Sigmoid colon (tissue), 7 donors: ENCODE measurements around the gene ATXN1. TPM values are rescaled to one million over a fixed set of nuclear protein-coding genes. Genes with fewer than 3 reads are reported as not detected.

Experiments used
- DNase-seq: peaks from one replicate; pipeline ENCODE4 v3.0.0-alpha.2; 2019
- H3K27ac ChIP-seq, 4 donors: fragments of 200-600 bp; sonication (generic); one replicate each; pipeline ENCODE4 v1.5.1; 2016 to 2019; ENCODE audit warnings: mild to moderate bottlenecking in 1 of 4
- H3K27me3 ChIP-seq, 3 donors: fragments of 200-600 bp; sonication (generic); one replicate each; pipeline ENCODE4 v1.5.1; 2019; ENCODE audit warnings: mild to moderate bottlenecking in 1 of 3
- H3K36me3 ChIP-seq, 4 donors: fragments of 200-600 bp; sonication (generic); one replicate each; pipeline ENCODE4 v1.5.1; 2016 to 2019
- H3K4me1 ChIP-seq, 4 donors: fragments of 200-600 bp; sonication (generic); one replicate each; pipeline ENCODE4 v1.5.1; 2017 to 2019
- H3K4me3 ChIP-seq, 4 donors: fragments of 200-600 bp; sonication (generic); one replicate each; pipeline ENCODE4 v1.5.1; 2017 to 2019; ENCODE audit warnings: mild to moderate bottlenecking in 2 of 4, moderate library complexity in 1 of 4
- H3K9me3 ChIP-seq, 4 donors: fragments of 200-600 bp in 3 of 4; sonication (generic) in 3 of 4; one replicate each; pipeline versions ENCODE4 v1.5.1 to v1.6.1; 2013 to 2019
- CTCF ChIP-seq, 4 experiments: fragments of 450-650 bp in 3 of 4; fragments of 200-600 bp in 1 of 4; IDR thresholded peaks; one replicate each; pipeline ENCODE4 v1.5.1; 2016 to 2019; ENCODE audit warnings: antibody characterized with exemption in 4 of 4, mild to moderate bottlenecking in 3 of 4, moderate library complexity in 2 of 4
- EP300 ChIP-seq, 4 donors: sonication (generic); formaldehyde crosslinking; IDR thresholded peaks; one replicate each; pipeline ENCODE4 v1.6.1; 2017; ENCODE audit warnings: antibody characterized with exemption in 4 of 4
- POLR2A ChIP-seq, 2 donors: fragments of 450-650 bp; IDR thresholded peaks; one replicate each; pipeline ENCODE4 v1.6.1; 2016; ENCODE audit warnings: antibody characterized with exemption in 2 of 2, mild to moderate bottlenecking in 2 of 2, moderate library complexity in 2 of 2
- POLR2AphosphoS5 ChIP-seq, 4 donors: sonication (generic); formaldehyde crosslinking; IDR thresholded peaks; one replicate each; pipeline ENCODE4 v1.6.1; 2017; ENCODE audit warnings: antibody characterized with exemption in 4 of 4
- WGBS, 2 donors: extraction: QIAGEN DNeasy Blood & Tissue Kit; methylation state at CpG; one replicate each; pipeline ENCODE4 v1.1.7; 2013; 5-methylcytosine and 5-hydroxymethylcytosine counted together
- intact Hi-C: fragments of 100-400 bp; cut with DNase I; formaldehyde crosslinking; loops from one replicate; pipeline ENCODE4 v1.15.1; 2023
- polyA plus RNA-seq, 3 donors: library from polyadenylated mRNA; stranded (reverse); fragments of 200-250 nt; gene quantifications; one replicate each; pipeline ENCODE4 v1.2.3, GENCODE V29; 2013
- total RNA-seq, 4 donors: library from RNA; depleted of rRNA; stranded (reverse); fragments of >200 nt; gene quantifications; one replicate each; pipeline ENCODE4 v1.1.0, GENCODE V29; 2016
- donor health status: healthy with polysubstance abuse.
- donor health status: Bipolar disorder and iron deficiency.
- donor health status: healthy.

ATXN1 gene
- total and polyA plus RNA-seq, 7 donors = 4.8 to 95.3 (median 37.7) TPM

DNA sequence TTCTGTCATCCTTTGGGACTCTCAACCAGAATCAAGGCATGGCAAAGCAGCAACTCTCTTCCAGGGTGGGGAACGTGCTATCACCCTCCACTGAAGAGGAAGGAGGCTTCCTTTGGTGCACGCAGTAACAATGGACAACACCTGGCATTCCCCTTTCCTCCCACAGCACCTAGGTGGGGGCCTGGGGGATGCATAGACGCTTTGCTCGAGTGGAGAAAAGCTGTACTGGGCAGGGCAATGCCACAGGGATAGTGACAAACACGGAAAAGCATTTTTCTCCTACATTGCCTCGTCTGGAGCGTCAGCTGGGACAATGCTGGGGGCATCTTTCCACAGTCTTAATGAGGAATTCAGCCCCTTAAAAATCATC lies 439.9 kb downstream of the ATXN1 start:
- Histone ChIP-seq H3K4me3 (no peak overlapping the region), H3K36me3 (peaks cover 0 to 14% (median 5%) of the 10 kb centered on the region in 4 donors), H3K9me3 (no peaks in the 10 kb centered on the region), H3K4me1 (peaks cover 0 to 65% (median 58%) of the 10 kb centered on the region in 4 donors), H3K27ac (peak overlapping the region; percentile 68 to 91 (median 84)), H3K27me3 (no peaks in the 10 kb centered on the region)
- no peak for TF ChIP-seq POLR2A (IDR thresholded peaks at IDR 0.05)
- no peak for TF ChIP-seq CTCF (IDR thresholded peaks at IDR 0.05)
- TF ChIP-seq POLR2AphosphoS5 (IDR thresholded peaks at IDR 0.05) = no peak
- no peak for TF ChIP-seq EP300 (IDR thresholded peaks at IDR 0.05)
- 88 to 94% methylated on average over 7 of the region's 7 CpGs for WGBS, 2 donors
- no peak for DNase-seq
- intact Hi-C loops = no loop called here

GRCh38 chr6:16320533-16321340 lies 440.5 kb downstream of the ATXN1 start:
- DNase-seq = no peak
- H3K27me3 ChIP-seq = no peaks in the 10 kb centered on the region
- WGBS, 2 donors = 86 to 88% methylated on average over 21 of the region's 21 CpGs
- H3K27ac ChIP-seq = peak overlapping the region; percentile 68 to 91 (median 84)
- H3K9me3 ChIP-seq = no peaks in the 10 kb centered on the region
- peak overlapping the region in 2 of 4 donors; percentile 17 to 19 for H3K4me3 ChIP-seq
- peaks cover 0 to 8% (median 0%) of the 10 kb centered on the region in 4 donors for H3K36me3 ChIP-seq
- no peak for TF ChIP-seq EP300 (IDR thresholded peaks at IDR 0.05)
- TF ChIP-seq POLR2AphosphoS5 (IDR thresholded peaks at IDR 0.05) = peak in 2 of 4 donors; percentile 13 to 54
- TF ChIP-seq POLR2A (IDR thresholded peaks at IDR 0.05) = no peak
- no peak for TF ChIP-seq CTCF (IDR thresholded peaks at IDR 0.05)
- peaks cover 0 to 65% (median 58%) of the 10 kb centered on the region in 4 donors for H3K4me1 ChIP-seq
- intact Hi-C loops = no loop called here

DNA sequence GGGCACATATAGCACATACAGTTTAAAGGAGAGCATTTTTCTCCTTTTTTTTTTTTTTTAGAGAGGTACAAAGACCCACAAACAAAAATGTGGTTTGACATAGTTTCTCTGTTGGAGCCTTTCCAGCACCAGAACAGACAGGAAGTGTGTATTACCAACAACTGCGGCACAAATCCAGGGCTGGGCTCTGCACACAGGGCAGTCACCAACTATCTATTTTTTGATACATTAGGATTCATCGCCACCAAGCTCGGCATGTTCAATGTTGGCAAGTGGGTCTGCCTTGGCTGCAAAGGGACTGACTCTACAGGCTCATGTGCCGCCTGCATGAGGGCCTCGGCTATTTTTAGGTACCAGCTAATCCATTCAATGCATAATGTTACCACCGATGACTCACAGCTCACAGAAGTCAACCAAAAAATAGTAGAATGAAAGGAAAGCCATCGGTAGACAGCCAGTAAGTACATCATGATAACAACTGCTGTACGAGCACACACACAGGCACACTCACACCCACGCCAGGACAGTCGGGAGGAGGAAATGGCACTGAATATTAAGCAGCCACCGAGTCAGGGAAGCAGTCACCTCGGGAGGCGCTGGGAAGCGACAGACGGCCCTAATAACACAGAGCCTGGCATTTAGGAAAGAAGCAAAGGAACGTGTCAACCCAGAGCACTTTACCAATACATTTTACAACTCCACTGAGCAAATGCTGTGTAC lies 441.3 kb downstream of the ATXN1 start:
- peak overlapping the region in 2 of 4 donors; percentile 17 to 19 for H3K4me3 ChIP-seq
- H3K4me1 ChIP-seq = peaks cover 0 to 65% (median 58%) of the 10 kb centered on the region in 4 donors
- H3K27ac ChIP-seq = peak overlapping the region; percentile 68 to 91 (median 84)
- H3K9me3 ChIP-seq = no peaks in the 10 kb centered on the region
- intact Hi-C loops = loop anchor here (10.0 kb wide), 1 partner anchor 75 kb away; no protein-coding TSS in a partner anchor
- H3K36me3 ChIP-seq = peaks cover 0 to under 1% (median 0%) of the 10 kb centered on the region in 4 donors
- no peaks in the 10 kb centered on the region for H3K27me3 ChIP-seq
- TF ChIP-seq CTCF (IDR thresholded peaks at IDR 0.05) = no peak
- TF ChIP-seq EP300 (IDR thresholded peaks at IDR 0.05) = peak in 1 of 4 donors; percentile 34
- TF ChIP-seq POLR2AphosphoS5 (IDR thresholded peaks at IDR 0.05) = peak in 3 of 4 donors; percentile 12 to 79 (median 34)
- WGBS, 2 donors = 34 to 60% methylated on average over 16 of the region's 16 CpGs
- peak; percentile 80 for DNase-seq

- TF ChIP-seq POLR2AphosphoS5 (IDR thresholded peaks at IDR 0.05) = no peak
- intact Hi-C loops = loop anchor here (10.0 kb wide), 1 partner anchor 74 kb away; no protein-coding TSS in a partner anchor
Measured at GRCh38 chr6:16318953-16319720, 442.1 kb downstream of the ATXN1 start.

More at GRCh38 chr6:16318953-16319720, 442.1 kb downstream of the ATXN1 start:
- H3K27me3 ChIP-seq = no peaks in the 10 kb centered on the region
- H3K4me3 ChIP-seq = no peak overlapping the region
- no peak for DNase-seq
- no peaks in the 10 kb centered on the region for H3K36me3 ChIP-seq
- 94 to 95% methylated on average over 8 of the region's 8 CpGs for WGBS, 2 donors
- H3K4me1 ChIP-seq = peaks cover 0 to 65% (median 58%) of the 10 kb centered on the region in 4 donors
- no peaks in the 10 kb centered on the region for H3K9me3 ChIP-seq
- H3K27ac ChIP-seq = peak overlapping the region; percentile 68 to 91 (median 84)
